SK-MEL-5 (cell line): ENCODE measurements around the gene C2CD2. TPM values are rescaled to one million over a fixed set of nuclear protein-coding genes. Genes with fewer than 3 reads are reported as not detected.
"Not testable (repeated sequence)": the region's sequence is repeated elsewhere in the genome, so short reads cannot be mapped to it uniquely, and the experiment has no call there.

Experiments used
- DNase-seq: peaks from one replicate; pipeline ENCODE4 v3.0.0-alpha.2; 2016; ENCODE audit warnings: low read depth, low spot score
- in situ Hi-C: cut with HindIII; loops from 2 replicates; pipeline ENCODE4 v1.10.0; 2016; ENCODE audit warnings: low sequenced_read_pairs, high pct_unique_total_duplicates, low pct_unique_long_range_greater_than_20kb
- total RNA-seq: library from RNA; depleted of rRNA; stranded (reverse); fragments of >200 nt; shearing (Covaris generic); gene quantifications from 2 replicates; pipeline ENCODE4 v1.2.3, GENCODE V29; 2014

Gene C2CD2
- total RNA-seq, 1 experiment from 2014 or later = 0.42 TPM

DNA sequence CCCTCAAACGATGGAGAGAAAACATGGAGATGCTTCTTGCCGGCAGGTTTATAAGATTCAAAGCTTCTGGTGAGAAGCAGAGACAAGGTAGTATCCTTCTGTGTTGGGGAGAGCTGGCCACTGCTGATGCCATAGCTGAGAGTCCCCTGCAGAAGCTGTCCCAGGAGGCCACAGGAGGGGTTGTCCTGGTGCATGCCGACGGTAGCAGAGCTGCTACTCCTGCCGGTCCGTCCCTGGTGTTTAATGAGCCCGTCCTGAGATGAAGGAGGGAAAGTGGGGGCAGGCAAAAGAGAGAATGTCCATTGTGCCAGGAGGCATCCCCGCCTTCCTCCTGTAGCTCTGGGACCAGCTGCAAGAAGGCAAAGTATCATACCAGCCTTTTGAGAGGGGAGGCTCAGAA, 10.4 kb upstream of the C2CD2 start:
- in situ Hi-C loops = no loop called here
- DNase-seq = no peak

- in situ Hi-C loops = no loop called here
- DNase-seq = no peak
Measured at GRCh38 chr21:41962425-41962966, 8.7 kb upstream of the C2CD2 start.

DNA sequence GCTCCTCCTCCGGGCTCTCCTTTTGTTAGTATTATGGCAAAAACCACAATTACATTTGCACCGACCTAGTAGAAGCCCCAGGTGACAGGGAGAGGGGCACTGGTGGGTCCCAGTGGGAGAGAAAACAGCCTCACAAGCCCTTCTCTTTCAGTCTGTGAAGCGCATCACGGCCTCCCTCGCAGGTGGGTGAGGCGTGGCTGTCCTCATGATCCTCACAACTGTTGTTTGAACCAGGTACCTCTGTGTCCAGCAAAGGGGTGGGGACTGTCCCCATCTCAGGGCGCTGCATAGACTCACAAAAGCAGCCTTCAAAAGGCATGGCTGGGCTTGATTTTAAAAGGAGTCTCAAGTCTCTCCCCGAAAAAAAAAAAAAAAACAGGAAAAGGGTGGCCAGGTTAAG, 7.9 kb upstream of the C2CD2 start:
- in situ Hi-C loops = no loop called here
- DNase-seq = no peak

DNA sequence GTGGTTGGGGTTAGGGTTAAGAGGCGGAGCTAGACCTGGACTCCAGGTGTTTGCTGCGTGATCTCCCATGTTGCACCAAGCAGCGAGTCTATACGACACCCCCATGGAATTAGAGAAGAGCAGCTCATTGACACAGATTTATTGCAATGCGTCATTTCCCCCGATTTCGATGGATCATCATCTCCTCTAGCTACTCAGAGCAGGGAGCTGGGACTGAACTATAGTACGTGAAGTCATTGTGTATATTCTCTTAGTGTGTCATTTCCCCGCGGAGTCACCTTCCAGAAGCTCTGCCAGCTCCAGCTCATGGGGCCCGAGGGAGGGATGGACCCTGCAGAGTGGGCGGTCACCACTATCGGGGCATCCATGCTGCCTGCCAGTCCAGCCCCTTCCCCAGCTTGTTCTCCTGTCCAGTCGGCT, 7.5 kb upstream of the C2CD2 start:
- DNase-seq = no peak
- in situ Hi-C loops = no loop called here

DNA sequence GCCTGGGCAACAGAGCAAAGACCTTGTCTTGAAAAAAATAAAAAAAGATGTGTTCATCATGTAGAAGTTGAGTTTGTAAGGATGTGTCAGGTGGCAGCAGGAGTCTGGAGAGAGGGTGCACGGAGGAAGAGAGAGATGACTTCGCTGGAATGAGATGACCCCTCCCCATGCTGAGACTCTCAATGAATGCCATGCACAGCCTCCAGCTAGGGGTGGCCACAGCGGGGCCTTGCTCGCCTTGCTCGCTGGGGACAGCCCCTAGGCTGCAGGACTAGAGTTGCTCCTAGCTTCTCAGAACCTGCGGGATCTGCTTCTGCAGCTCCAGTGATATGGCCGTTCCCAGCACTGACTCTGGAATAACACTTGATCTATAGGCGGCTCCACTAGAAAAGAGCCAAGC, 6.6 kb upstream of the C2CD2 start:
- in situ Hi-C loops = no loop called here
- no peak for DNase-seq

DNA sequence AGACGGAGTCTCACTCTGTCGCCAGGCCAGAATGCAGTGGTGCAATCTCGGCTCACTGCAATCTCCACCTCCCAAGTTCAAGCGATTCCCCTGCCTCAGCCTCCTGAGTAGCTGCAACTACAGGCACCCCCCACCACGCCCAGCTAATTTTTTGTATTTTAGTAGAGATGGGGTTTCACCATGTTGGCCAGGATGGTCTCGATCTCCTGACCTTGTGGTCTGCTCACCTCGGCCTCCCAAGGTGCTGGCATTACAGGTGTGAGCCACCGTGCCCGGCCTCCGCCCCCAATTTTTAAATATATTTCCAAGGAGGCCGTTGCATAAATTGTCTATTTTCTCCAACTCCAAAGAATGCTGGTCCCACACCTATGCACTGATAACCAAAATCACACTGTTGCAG, 5.9 kb upstream of the C2CD2 start:
- DNase-seq, in situ Hi-C loops: not testable (repeated sequence)

GRCh38 chr21:41958886-41959563, 5.2 kb upstream of the C2CD2 start:
- DNase-seq = no peak
- in situ Hi-C loops = no loop called here

- DNase-seq = no peak
- in situ Hi-C loops = no loop called here
Measured at GRCh38 chr21:41957991-41958766, 4.4 kb upstream of the C2CD2 start.

- in situ Hi-C loops = no loop called here
- DNase-seq = no peak
Measured at GRCh38 chr21:41956926-41957729, 3.3 kb upstream of the C2CD2 start.

GRCh38 chr21:41955516-41955915, 1.7 kb upstream of the C2CD2 start:
- DNase-seq = no peak
- in situ Hi-C loops = no loop called here

GRCh38 chr21:41954654-41955499, 1.1 kb upstream of the C2CD2 start:
- DNase-seq = no peak
- in situ Hi-C loops = no loop called here

DNA sequence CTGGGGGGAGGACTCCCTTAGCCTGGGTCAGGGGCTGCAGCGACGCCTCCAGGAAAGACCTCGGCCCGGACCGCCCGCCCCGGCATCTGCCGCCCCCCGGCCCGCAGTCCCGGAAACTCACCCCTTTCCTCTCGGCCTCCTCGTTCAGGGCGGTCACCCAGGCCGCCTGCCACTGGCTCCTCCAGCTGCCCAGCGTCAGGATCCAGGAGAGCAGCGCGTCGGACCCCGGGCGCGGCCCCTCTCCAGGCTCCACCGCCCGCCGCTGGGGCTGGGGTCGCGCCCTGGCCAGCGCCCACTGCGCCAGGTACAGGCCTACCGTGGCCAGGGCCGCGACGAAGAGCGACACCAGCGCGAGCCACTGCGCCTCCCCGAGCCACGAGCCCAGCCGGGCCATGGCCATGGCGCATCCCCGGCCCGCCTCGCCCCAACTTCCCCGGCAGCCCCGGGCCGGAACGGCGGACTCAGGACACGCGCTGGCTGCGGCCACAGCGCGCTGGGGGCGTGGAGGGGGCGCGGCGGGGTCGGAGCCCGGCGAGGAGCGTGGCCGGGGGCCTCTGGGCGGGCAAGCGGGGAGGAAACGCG, 478 bp downstream of the C2CD2 start:
- DNase-seq = no peak
- in situ Hi-C loops = no loop called here

DNA sequence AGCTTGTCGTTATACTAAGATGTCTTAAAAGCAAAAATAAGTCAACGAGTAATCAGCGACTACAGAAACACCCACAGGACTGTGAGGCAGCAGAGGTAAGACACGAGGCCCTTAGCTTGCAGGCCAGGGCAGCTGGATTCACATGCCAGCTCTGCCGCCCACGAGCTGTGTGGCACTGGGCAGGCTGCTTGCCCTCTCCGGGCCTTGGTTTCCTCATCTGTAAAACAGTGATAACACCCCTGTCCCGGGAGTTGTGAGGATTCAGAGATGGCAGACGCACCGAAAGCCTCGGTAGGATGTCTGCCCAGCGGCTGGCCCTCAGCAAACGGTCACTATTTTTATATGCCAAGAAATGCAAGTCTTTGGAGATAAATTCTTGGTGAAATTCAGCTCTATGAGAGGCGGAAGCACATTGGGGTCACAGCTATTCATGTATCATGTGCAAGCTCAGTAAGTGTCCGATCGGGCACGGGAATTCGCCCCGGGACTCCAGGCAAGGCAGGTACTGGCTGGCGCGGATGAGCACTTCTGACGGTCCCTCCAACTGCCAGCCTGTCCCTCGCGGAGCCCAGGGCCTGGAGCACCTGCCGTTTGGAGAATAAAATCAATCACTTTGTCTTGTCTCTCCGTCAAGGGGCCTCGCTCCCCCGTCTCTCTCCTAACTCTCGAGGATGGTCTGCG, 1.1 kb downstream of the C2CD2 start:
- in situ Hi-C loops = no loop called here
- no peak for DNase-seq

DNA sequence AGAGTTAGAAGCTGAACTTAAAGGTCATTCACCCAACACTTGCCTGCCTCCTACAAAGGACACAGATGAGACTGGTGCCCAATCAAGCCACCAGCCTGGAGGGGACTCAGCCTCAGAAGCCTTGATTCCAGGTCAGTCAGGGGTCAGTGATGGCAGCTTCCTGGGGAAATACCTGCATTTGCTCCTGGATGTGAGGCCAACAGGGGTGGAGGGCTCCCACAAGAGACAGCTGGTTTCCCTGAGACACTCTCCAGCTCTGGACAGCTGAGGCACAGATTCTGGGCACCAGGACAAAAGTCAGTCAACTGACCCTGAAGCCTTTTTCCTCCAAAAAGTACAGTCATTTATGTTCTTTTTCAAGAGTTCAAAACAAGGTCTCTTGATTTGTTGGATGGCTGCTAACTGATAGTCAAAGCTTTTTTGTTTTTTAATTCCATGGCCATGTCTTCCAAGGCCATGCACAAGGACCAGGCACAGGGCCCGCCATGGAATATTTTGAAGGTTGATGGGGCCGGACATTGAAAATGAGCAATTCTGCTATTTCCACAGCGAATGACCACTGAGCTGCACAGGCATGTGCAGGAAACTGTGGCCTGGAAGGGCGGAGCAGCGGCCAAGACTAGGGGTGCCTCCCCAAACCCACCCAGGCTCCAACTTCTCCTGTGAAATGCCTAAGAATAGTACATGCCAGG, 1.8 kb downstream of the C2CD2 start:
- in situ Hi-C loops = no loop called here
- no peak for DNase-seq

DNA sequence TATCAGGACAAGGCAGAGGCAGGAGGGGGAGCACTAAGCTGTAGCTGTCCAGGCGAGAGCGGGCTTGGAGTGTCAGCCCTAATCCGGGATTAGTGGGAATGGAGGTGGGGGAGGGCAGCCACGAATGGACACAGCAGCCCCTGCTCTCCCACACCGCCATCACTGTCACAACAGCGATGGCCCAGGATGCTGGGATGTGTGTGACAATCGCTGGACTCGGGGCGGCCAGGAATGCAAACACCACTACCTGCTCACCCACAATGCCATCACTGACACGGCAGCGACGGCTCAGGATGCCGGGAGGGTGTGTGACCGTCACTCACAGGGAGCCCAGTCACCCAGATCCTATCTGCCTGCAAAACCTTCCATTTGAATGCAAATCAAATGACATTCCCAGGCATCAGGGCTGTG, 2.9 kb downstream of the C2CD2 start:
- DNase-seq = no peak
- in situ Hi-C loops = no loop called here

- in situ Hi-C loops, DNase-seq: not testable (repeated sequence)
Measured at GRCh38 chr21:41949631-41950030, 4.2 kb downstream of the C2CD2 start.
